Motor neuron (in vitro differentiated cells): Measurements from ENCODE around the gene FGF9. TPM values are rescaled to one million over a fixed set of nuclear protein-coding genes. Genes with fewer than 3 reads are reported as not detected.

Source experiments
- ATAC-seq, 8 experiments: fragments of 200-7000 bp; cut with Tn5 transposase; replicated peaks in 6 of 8; 2 replicates each; pipeline ENCODE4 v1.8.0; 2021; ENCODE audit warnings: mild to moderate bottlenecking in 8 of 8, moderate library complexity in 8 of 8
- H3K27ac ChIP-seq, 2 donors: fragments of 250-450 bp; sonication (Bioruptor Pico); 2 replicates each; pipeline ENCODE4 v1.9.0; 2021; ENCODE audit warnings: antibody characterized with exemption in 2 of 2, mild to moderate bottlenecking in 2 of 2, moderate library complexity in 1 of 2
- H3K4me1 ChIP-seq, 2 donors: fragments of 250-450 bp; sonication (Bioruptor Pico); replicated peaks in 1 of 2; 2 replicates each; pipeline ENCODE4 v1.6.1; 2021; ENCODE audit warnings: antibody characterized with exemption in 2 of 2, mild to moderate bottlenecking in 2 of 2, moderate library complexity in 1 of 2
- H3K4me3 ChIP-seq, 5 donors: fragments of 250-450 bp; sonication (Bioruptor Pico); 2 replicates each; pipeline ENCODE4 v1.9.0; 2021; ENCODE audit warnings: antibody characterized with exemption in 5 of 5, mild to moderate bottlenecking in 5 of 5, moderate library complexity in 4 of 5
- WGBS, 10 experiments: fragments of 450-650 bp; shearing (Covaris generic); methylation state at CpG; one replicate each; pipeline ENCODE4 v1.0.0; 2022; 5-methylcytosine and 5-hydroxymethylcytosine counted together
- in situ Hi-C, 9 experiments: fragments of 400-800 bp; cut with MboI; loops; one replicate each; pipeline ENCODE4 v1.15.0; 2021; ENCODE audit warnings: low sequenced_read_pairs in 9 of 9, low pct_unique_long_range_greater_than_20kb in 2 of 9; ENCODE audit not compliant: unreplicated experiment in 9 of 9
- total RNA-seq, 8 experiments: library from RNA; unstranded; fragments of 300-600 nt; gene quantifications; 2 replicates each; pipeline versions ENCODE4 v1.2.3 to v1.2.4, GENCODE V29; 2022

The FGF9 gene
- 10 to 100 TPM in 2 of 8 experiments, 1 to 10 TPM in 3, under 1 TPM in 1, not detected in 2; 0.36 to 12.8 (median 9.0) TPM for total RNA-seq

DNA sequence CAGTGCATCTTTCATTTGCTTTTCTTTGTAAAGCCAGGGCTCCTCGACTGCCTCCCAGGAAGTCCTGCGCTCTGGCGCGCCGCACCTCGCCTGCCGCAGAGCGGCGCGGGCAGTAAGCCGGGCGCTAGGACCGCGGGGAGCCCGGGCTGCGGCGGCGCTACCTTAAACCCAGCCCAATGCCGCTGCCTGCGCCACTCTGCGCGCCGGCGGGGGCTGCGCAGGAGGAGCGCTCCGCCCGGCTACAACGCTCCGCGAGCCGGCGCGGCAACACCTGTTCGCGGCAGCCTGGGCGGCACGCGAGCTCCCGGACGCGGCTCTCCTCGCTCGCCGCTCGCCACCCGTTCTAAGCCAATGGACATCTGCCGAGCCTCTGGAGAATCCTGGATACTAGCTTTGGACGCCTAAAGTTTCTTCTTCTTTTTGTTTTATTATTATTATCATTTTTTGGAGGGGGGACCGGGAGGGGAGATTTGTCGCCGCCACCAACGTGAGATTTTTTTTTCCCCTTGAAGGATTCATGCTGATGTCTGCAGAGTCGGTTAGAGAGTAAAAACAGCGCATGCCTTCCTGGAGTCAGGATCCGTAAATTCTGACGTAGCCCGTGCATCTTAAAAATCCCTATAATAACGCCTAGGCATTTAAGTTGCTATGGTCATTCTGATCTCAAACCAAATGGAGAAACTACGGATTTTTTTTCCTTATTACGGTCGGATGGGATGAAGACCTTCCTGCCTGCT lies at the start of gene FGF9:
Gene FGF9, plus strand, starts transcription at position 191 of the 737 bp plus-strand sequence. CDS start 840 bp downstream, outside the sequence.
- WGBS, 10 experiments, result 0 to 4% (median 0%) methylated on average over 3 to 23 of the region's 62 CpGs; no CpG with 5 or more reads in 1 of the 10 experiments
- peaks cover 8 to 11% of the 10 kb centered on the region in 2 donors for H3K4me1 ChIP-seq
- ATAC-seq, result peak; percentile 63 to 84 (median 70)
- peak within 1 kb of the TSS; percentile 82 to 98 (median 85) for H3K4me3 ChIP-seq
- peak within 1 kb of the TSS; percentile 81 to 84 for H3K27ac ChIP-seq
- in situ Hi-C loops, result loop anchor here in 1 of 9 experiments (25.0 kb wide), 1 partner anchor 616 kb away; no protein-coding TSS in a partner anchor

- Histone ChIP-seq H3K27ac (no peak overlapping the region), H3K4me3 (no peak overlapping the region), H3K4me1 (no peaks in the 10 kb centered on the region)
- peak in 3 of 8 experiments; percentile 88 to 93 (median 91) for ATAC-seq
- in situ Hi-C loops, result loop anchor here in 6 of 9 experiments (25.0 kb wide), 2 partner anchors 1137 to 1162 kb away; no protein-coding TSS in a partner anchor
- 0 to 89% (median 53%) methylated on average over 1 to 8 of the region's 8 CpGs; no CpG with 5 or more reads in 2 of the 10 experiments for WGBS, 10 experiments
These were observed 45.5 kb upstream of the FGF9 start for GRCh38 chr13:21625366-21625765.

- Histone ChIP-seq H3K27ac (no peak overlapping the region), H3K4me1 (no peaks in the 10 kb centered on the region), H3K4me3 (no peak overlapping the region)
- in situ Hi-C loops, result loop anchor here in 6 of 9 experiments (25.0 kb wide), 2 partner anchors 1130 to 1155 kb away; no protein-coding TSS in a partner anchor
- no peak for ATAC-seq
These were observed 38.7 kb upstream of the FGF9 start for GRCh38 chr13:21632196-21632595.

DNA sequence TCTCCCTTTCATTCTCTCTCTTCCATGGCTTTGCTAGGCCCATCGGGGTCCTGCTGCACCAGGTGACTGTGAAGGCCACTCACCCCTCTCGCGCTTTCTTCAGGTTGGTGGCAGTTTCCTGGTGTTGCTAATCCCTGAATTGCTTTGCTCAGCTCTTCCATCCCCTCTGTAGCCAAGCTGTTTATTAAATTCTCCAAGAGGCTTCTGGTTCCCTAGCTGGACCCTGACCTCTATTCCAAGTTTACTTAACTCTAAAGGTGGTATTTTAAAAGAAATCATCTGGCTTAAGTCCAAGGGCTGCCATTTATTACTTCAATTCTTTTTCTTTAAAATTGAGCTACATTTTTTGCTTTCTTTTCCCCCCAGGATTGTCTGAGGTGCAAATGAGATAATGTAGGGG lies 34.2 kb upstream of the FGF9 start:
- no peak overlapping the region for H3K4me3 ChIP-seq
- H3K4me1 ChIP-seq, result peaks cover 0 to 2% of the 10 kb centered on the region in 2 donors
- H3K27ac ChIP-seq, result no peak overlapping the region
- WGBS, 10 experiments, result 57 to 100% (median 89%) methylated on average over 2 to 3 of the region's 3 CpGs; no CpG with 5 or more reads in 4 of the 10 experiments
- in situ Hi-C loops, result loop anchor here in 6 of 9 experiments (25.0 kb wide), 2 partner anchors 1126 to 1151 kb away; no protein-coding TSS in a partner anchor
- no peak for ATAC-seq

GRCh38 chr13:21637296-21637695 lies 33.6 kb upstream of the FGF9 start:
- 15 to 100% (median 59%) methylated on average over 1 to 10 of the region's 13 CpGs; no CpG with 5 or more reads in 4 of the 10 experiments for WGBS, 10 experiments
- in situ Hi-C loops, result loop anchor here in 6 of 9 experiments (25.0 kb wide), 2 partner anchors 1125 to 1150 kb away; no protein-coding TSS in a partner anchor
- no peak overlapping the region for H3K4me3 ChIP-seq
- peaks cover 0 to 2% of the 10 kb centered on the region in 2 donors for H3K4me1 ChIP-seq
- ATAC-seq, result peak in 3 of 8 experiments; percentile 46 to 98 (median 89)
- H3K27ac ChIP-seq, result no peak overlapping the region

DNA sequence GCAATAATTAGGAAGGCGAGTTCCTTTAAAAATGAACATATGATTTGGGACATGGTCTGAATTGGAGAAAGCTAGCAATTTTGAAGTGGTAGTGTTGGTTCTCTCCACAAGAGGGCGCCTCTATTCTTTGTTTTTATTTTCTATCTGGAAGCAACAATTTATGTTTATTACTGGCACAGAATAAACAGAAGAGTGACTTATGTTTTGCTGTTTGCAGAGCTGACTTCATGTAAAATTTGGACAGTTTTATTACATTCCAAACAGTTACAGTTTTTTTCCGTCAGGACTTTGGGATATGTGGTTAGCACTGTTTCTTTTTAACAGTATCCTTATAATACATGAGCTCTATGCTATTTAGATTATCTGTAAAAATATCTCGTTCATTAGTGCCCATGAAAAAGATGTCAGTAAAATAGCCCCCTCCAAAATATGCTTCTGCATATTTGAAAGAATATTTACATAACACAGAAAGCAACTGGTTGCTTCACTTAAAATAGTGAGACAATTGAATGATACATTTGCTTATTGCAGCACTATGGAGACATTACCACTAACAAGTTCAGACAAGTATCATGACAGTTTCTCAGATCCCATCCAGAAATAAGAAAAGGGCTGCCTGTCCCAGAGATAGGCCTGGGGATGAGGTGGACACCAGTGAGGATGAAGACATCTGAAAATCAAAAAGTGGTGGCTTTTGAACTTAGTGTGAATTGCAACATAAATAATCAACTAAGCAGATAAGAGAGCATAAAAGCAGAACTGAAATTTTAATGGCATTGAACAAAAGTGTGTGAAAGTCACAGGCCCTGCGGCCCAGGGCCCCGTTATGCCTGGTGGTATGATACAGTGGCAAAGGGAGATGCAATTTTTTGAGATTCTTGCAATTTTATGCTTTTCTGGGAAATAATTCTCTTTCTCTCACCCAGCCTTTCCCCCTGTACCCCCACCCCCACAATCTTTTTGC lies 32.3 kb upstream of the FGF9 start:
- 0 to 50% (median 35%) methylated on average over 1 to 6 of the region's 6 CpGs for WGBS, 10 experiments

DNA sequence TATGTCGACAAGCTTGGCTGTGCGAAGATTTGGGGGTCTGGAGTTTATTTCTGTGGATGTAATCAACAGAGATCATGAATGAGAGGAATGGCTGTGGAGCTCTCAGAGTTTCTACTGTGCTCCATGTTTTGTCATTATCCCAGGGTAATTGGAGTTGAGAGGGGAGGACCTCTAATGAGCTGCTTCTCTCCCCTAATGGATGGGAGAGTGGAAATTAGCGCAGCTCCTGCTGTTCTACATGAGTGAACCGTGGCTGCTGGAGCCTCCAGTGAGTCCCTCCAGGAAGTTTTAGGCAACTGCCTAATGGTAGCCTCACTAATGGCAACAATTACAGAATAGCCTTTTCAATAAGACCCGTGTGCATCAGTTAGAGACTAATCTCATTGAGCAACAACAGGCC lies 31.3 kb upstream of the FGF9 start:
- in situ Hi-C loops, result loop anchor here in 6 of 9 experiments (25.0 kb wide), 2 partner anchors 1123 to 1148 kb away; no protein-coding TSS in a partner anchor
- WGBS, 10 experiments, result 7 to 100% (median 58%) methylated on average over 1 to 3 of the region's 5 CpGs; no CpG with 5 or more reads in 2 of the 10 experiments
- no peak for ATAC-seq
- H3K4me1 ChIP-seq, result peaks cover 0 to 2% of the 10 kb centered on the region in 2 donors
- H3K4me3 ChIP-seq, result no peak overlapping the region
- H3K27ac ChIP-seq, result no peak overlapping the region

More for the DNA sequence above, 32.3 kb upstream of the FGF9 start:
- in situ Hi-C loops, result loop anchor here in 6 of 9 experiments (25.0 kb wide), 2 partner anchors 1124 to 1149 kb away; no protein-coding TSS in a partner anchor
- Histone ChIP-seq H3K27ac (no peak overlapping the region), H3K4me1 (peaks cover 0 to 2% of the 10 kb centered on the region in 2 donors), H3K4me3 (no peak overlapping the region)
- ATAC-seq, result peak in 2 of 8 experiments; percentile 11 to 55

DNA sequence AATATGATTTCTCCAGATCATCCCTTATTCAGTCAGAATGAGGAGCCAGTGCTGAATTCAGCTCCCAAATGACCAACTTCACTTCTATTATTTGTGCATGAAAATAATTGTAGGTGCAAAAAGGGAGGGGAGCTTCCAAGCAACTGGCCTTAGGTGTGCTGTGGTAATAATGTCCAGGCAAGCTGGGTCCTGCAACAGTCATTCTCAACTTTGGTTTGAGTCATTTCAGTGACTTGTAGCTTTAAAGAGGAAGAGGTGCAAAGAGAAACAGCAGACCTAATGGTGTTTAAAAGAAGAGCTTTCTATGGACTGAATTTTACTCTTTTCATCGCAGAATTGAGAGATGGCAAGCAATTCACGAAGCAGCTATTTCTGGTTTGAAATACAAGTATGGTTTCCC lies 29.2 kb upstream of the FGF9 start:
- ATAC-seq, result no peak
- 0 to 96% (median 73%) methylated on average over 1 to 2 of the region's 2 CpGs; no CpG with 5 or more reads in 3 of the 10 experiments for WGBS, 10 experiments
- Histone ChIP-seq H3K4me1 (peaks cover 0 to 2% of the 10 kb centered on the region in 2 donors), H3K4me3 (no peak overlapping the region), H3K27ac (no peak overlapping the region)
- in situ Hi-C loops, result loop anchor here in 6 of 9 experiments (25.0 kb wide), 2 partner anchors 1121 to 1146 kb away; no protein-coding TSS in a partner anchor

DNA sequence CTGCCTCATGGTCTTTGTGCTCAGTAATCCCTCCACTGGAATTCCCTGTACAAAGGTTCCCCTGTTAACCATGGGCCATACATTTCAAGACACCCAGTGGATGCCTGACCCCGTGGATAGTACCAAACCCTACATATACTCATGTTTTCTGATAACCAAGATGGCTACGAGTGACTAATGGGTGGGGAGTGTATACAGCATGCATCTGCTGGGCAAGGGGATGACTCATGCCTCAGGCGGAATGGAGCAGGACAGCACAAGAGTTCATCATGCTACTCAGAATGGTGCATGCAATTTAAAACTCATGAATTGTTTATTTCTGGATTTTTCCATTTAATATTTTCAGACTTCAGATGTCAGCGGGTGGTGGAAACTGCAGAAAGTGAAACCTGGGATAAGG lies 13.3 kb upstream of the FGF9 start:
- H3K4me3 ChIP-seq, result no peak overlapping the region
- 8 to 100% (median 84%) methylated on average over 1 to 4 of the region's 4 CpGs; no CpG with 5 or more reads in 1 of the 10 experiments for WGBS, 10 experiments
- peak; percentile 57 to 100 (median 93) for ATAC-seq
- H3K27ac ChIP-seq, result no peak overlapping the region
- no peaks in the 10 kb centered on the region for H3K4me1 ChIP-seq
- in situ Hi-C loops, result loop anchor here in 1 of 9 experiments (25.0 kb wide), 1 partner anchor 630 kb away; no protein-coding TSS in a partner anchor

DNA sequence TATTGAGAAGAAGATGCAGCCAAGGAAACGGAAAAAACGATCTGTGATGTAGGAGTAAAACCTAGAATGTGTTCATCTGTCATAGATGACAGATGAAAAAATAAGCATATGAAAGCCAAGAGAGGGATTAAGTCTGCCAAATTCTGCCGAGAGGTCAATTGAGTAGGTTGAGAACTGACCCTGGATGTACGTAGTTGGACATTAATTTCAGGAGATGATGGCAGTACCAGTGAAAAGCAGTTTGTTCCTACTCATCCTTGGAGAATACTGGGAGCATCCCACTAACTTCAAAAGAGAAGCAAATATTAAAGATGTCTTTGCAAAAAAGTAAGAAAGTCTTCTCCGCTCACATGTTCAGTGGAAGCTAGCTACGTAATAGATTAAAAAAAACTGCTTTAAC lies 11.8 kb upstream of the FGF9 start:
- no peak for ATAC-seq
- H3K4me3 ChIP-seq, result no peak overlapping the region
- in situ Hi-C loops, result loop anchor here in 1 of 9 experiments (25.0 kb wide), 1 partner anchor 628 kb away; no protein-coding TSS in a partner anchor
- 38 to 100% (median 71%) methylated on average over 2 to 6 of the region's 6 CpGs for WGBS, 10 experiments
- no peaks in the 10 kb centered on the region for H3K4me1 ChIP-seq
- H3K27ac ChIP-seq, result no peak overlapping the region

- WGBS, 10 experiments, result 20 to 100% (median 73%) methylated on average over 1 to 2 of the region's 2 CpGs; no CpG with 5 or more reads in 4 of the 10 experiments
- no peak for ATAC-seq
- Histone ChIP-seq H3K4me3 (no peak overlapping the region), H3K4me1 (no peaks in the 10 kb centered on the region), H3K27ac (no peak overlapping the region)
- in situ Hi-C loops, result loop anchor here in 1 of 9 experiments (25.0 kb wide), 1 partner anchor 626 kb away; no protein-coding TSS in a partner anchor
These were observed 9.6 kb upstream of the FGF9 start for GRCh38 chr13:21661097-21661909.
